Progenitor cell of endocrine pancreas (in vitro differentiated cells): ENCODE results near the gene LMLN. TPM values are rescaled to one million over a fixed set of nuclear protein-coding genes. Genes with fewer than 3 reads are reported as not detected.

Experiments used
- DNase-seq: peaks from one replicate; pipeline ENCODE4 v3.0.0; 2021; ENCODE audit warnings: low spot score; ENCODE audit not compliant: unreplicated experiment
- H3K27ac Mint-ChIP-seq: 2 replicates; pipeline ENCODE4 v1.8.0; 2021; ENCODE audit warnings: mild to moderate bottlenecking, moderate library complexity, mixed read lengths
- H3K27me3 Mint-ChIP-seq: 2 replicates; pipeline ENCODE4 v1.8.0; 2021; ENCODE audit warnings: mixed read lengths
- H3K36me3 Mint-ChIP-seq: 2 replicates; pipeline ENCODE4 v1.8.0; 2022; ENCODE audit warnings: mixed read lengths; ENCODE audit not compliant: insufficient read depth
- H3K4me1 Mint-ChIP-seq: 2 replicates; pipeline ENCODE4 v1.8.0; 2021; ENCODE audit warnings: low read depth, mixed read lengths
- H3K4me3 Mint-ChIP-seq: 2 replicates; pipeline ENCODE4 v1.8.0; 2021; ENCODE audit warnings: low read depth, mild to moderate bottlenecking, moderate library complexity, mixed read lengths
- H3K9me3 Mint-ChIP-seq: 2 replicates; pipeline ENCODE4 v1.8.0; 2021; ENCODE audit warnings: low read depth, mixed read lengths
- CTCF ChIP-seq: fragments of 200-600 bp; sonication (generic); IDR thresholded peaks from one replicate; pipeline ENCODE4 v1.5.0; 2021; ENCODE audit warnings: antibody characterized with exemption, mild to moderate bottlenecking; ENCODE audit not compliant: unreplicated experiment
- total RNA-seq: library from RNA; stranded (reverse); gene quantifications from 2 replicates; pipeline ENCODE4 v1.2.1, GENCODE V29; 2021

The LMLN gene
- total RNA-seq, 1 donor from 2014 or later: 14.4 TPM

- no peak for DNase-seq
- Mint-ChIP-seq H3K36me3 (peaks cover 24% of the 10 kb centered on the region), H3K4me3 (peak overlapping the region; percentile 98), H3K27ac (peak overlapping the region; percentile 100), H3K27me3 (no peaks in the 10 kb centered on the region), H3K4me1 (peaks cover 23% of the 10 kb centered on the region), H3K9me3 (no peaks in the 10 kb centered on the region)
- TF ChIP-seq CTCF: no peak
Observed at GRCh38 chr3:197950677-197951061, 9.3 kb upstream of the LMLN start.

GRCh38 chr3:197951392-197951990 is 8.5 kb upstream of the LMLN start:
- H3K36me3 Mint-ChIP-seq: peaks cover 26% of the 10 kb centered on the region
- peak overlapping the region; percentile 100 for H3K27ac Mint-ChIP-seq
- peaks cover 23% of the 10 kb centered on the region for H3K4me1 Mint-ChIP-seq
- H3K4me3 Mint-ChIP-seq: peak overlapping the region; percentile 98
- TF ChIP-seq CTCF: no peak
- H3K9me3 Mint-ChIP-seq: no peaks in the 10 kb centered on the region
- no peaks in the 10 kb centered on the region for H3K27me3 Mint-ChIP-seq
- DNase-seq: no peak

GRCh38 chr3:197952440-197952839 is 7.6 kb upstream of the LMLN start:
- Mint-ChIP-seq H3K9me3 (no peaks in the 10 kb centered on the region), H3K36me3 (peaks cover 29% of the 10 kb centered on the region), H3K27me3 (no peaks in the 10 kb centered on the region), H3K4me1 (peaks cover 23% of the 10 kb centered on the region), H3K4me3 (peak overlapping the region; percentile 58), H3K27ac (peak overlapping the region; percentile 64)
- TF ChIP-seq CTCF: no peak
- no peak for DNase-seq

GRCh38 chr3:197953325-197953724 is 6.7 kb upstream of the LMLN start:
- no peak for TF ChIP-seq CTCF
- no peaks in the 10 kb centered on the region for H3K9me3 Mint-ChIP-seq
- H3K4me1 Mint-ChIP-seq: peaks cover 23% of the 10 kb centered on the region
- H3K27ac Mint-ChIP-seq: peak overlapping the region; percentile 91
- H3K36me3 Mint-ChIP-seq: peaks cover 29% of the 10 kb centered on the region
- H3K4me3 Mint-ChIP-seq: peak overlapping the region; percentile 30
- no peaks in the 10 kb centered on the region for H3K27me3 Mint-ChIP-seq
- DNase-seq: no peak

- Mint-ChIP-seq H3K4me1 (peaks cover 23% of the 10 kb centered on the region), H3K27ac (peak overlapping the region; percentile 90), H3K9me3 (no peaks in the 10 kb centered on the region), H3K4me3 (peak overlapping the region; percentile 30), H3K36me3 (peaks cover 29% of the 10 kb centered on the region), H3K27me3 (no peaks in the 10 kb centered on the region)
- no peak for TF ChIP-seq CTCF
- DNase-seq: no peak
Observed at GRCh38 chr3:197953881-197954280, 6.1 kb upstream of the LMLN start.
